GM19438 (cell line): ENCODE results near the gene LPP.

Experiments
- ATAC-seq: cut with Tn5 transposase; IDR thresholded peaks from one replicate; pipeline ENCODE4 v1.9.1; 2021; ENCODE audit warnings: low read depth; ENCODE audit not compliant: unreplicated experiment

LPP gene

GRCh38 chr3:188242436-188243123 is 88.6 kb downstream of the LPP start:
- no peak for ATAC-seq

GRCh38 chr3:188243124-188243795 is 89.3 kb downstream of the LPP start:
- ATAC-seq = no peak

DNA sequence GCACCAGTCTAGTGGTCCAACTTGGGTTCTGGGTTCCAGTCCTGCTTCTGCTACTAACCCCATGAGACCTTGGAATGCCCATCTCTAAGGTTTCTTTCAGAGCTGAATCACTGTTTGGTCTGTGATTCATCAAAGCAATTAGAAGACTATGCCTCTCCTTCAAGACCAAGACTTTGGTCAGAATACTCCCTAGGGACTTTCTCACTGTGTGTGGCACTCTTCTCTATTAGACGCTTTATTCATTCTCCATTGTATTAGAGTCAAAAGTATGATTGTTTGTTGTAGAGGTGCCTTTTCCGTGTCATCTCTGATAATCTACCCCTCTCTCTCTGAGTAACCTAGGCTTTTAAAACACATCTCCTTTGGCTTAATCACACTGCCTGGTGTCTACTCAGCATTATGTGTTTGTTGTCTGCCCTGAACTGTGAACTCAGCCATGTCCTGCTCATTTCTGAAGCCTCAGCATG is 90.5 kb downstream of the LPP start:
- ATAC-seq = no peak

DNA sequence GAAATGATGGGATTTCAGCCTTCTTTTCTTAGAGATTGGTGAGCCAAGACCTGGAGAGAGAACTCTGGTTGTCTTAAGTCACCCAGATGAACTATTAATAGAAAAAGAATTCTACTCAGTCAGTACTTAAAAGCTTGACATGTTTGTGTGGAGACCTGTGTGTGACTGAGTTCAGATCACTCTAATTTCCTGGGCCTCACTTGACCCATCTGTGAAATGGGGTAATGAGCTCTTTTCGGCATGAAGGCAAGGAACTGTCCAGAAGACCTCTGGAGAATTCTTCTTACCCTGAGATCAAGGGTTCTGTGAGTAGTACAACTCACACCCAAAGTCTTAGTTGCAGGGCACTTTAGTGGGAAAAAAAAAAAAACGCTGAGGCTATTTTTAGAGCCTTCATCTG is 92.9 kb downstream of the LPP start:
- no peak for ATAC-seq

DNA sequence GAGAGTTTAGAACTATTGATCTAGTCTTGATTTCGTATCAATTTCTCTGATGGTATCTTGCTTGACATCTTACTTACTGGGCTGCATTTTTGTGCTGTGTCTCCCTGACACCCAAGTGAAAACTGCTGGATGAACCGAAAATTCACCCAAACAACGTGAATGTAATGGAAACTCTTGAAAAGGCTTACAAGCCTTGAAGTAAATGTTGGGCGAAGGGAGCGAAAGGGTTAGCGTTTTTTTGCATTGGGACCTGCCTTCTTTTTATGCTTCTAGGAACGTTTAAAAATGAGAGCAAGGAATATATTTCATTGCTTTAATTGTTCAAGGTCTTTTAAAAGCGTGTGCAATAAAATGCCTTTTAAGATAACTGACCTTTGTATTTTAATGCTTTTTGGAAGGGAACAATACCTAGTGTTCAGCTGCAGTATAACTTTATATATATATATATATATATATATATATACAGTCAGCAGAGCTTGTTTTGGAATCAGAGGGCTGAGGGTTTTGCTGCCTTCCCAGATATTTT is 94.1 kb downstream of the LPP start:
- no peak for ATAC-seq

- ATAC-seq = no peak
Measured at GRCh38 chr3:188253123-188253793, 99.3 kb downstream of the LPP start.

DNA sequence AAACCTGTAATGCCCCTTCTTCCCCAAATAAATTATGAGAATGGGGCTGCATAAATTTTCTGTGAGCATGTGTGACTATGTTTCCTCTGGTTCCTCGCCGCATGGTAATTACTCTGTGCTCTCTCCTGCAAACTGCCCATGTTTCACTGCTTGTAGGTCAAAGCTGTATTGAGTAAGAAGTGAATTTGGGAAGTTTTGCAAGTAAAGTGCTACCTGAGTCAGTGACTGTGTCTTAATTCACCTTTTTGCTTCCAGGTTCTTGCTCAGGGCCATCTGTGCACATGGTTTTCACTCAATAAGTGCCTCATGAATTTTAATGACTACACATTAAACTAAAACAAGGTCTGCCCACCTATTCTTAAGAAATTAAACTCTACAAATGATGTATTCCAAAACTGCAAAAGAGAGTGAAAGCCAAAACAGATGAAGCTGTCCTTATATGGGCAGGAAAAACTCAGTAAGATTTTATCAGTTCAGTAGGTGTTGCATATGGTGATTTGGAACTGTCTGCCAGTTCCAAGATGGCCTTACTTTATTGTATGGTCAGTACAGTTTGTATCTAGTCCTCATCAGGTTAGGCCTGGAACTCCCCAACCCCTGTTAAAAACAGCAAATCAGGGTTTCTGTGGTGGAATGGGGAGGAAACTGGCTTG is 100.0 kb downstream of the LPP start:
- ATAC-seq = no peak

- ATAC-seq = no peak
Measured at GRCh38 chr3:188254520-188255070, 100.6 kb downstream of the LPP start.

- ATAC-seq = no peak
Measured at GRCh38 chr3:188255190-188255589, 101.2 kb downstream of the LPP start.

DNA sequence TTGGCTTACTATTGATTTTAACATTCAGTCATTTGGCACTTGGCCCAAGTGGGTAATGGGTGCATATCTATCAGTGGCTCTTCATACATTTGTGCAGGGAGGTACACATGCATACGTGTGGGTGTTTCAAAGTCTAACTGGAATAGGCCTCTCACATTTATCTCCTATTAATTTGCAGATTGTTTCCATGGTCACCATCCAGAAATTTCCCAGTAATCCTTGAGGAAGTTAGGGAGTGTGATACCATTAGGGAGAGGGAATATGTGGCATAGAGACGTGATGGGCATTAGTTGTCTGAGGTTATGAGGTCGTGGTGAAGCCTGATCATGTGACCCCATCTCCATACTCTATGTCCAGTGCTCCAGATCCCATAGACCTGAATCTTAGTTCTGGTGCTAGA is 102.8 kb downstream of the LPP start:
- ATAC-seq = no peak

GRCh38 chr3:188257384-188258026 is 103.5 kb downstream of the LPP start:
- ATAC-seq = no peak

DNA sequence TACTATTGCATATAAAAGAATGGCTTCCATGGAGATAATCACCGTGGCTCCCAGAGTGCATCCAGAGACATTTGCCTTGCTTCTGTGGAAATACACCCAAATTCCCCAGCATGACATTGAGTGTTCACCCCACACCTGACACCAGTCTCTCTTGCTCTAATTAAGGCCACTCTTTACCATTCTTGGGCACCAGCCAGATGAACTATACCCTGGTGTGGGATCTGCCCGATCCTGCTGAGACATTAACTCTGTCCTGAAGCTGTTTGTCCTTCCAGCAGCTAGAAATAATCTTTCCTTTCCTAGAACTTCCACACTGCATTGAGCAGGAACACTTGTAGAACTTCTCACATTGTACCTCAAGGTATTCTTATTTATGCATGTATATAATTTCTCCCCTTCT is 105.2 kb downstream of the LPP start:
- ATAC-seq = no peak

- ATAC-seq = no peak
Measured at GRCh38 chr3:188259596-188259995, 105.6 kb downstream of the LPP start.

- no peak for ATAC-seq
Measured at GRCh38 chr3:188261011-188261410, 107.1 kb downstream of the LPP start.

GRCh38 chr3:188262488-188262887 is 108.5 kb downstream of the LPP start:
- ATAC-seq = no peak

GRCh38 chr3:188262913-188263683 is 109.1 kb downstream of the LPP start:
- ATAC-seq = no peak

DNA sequence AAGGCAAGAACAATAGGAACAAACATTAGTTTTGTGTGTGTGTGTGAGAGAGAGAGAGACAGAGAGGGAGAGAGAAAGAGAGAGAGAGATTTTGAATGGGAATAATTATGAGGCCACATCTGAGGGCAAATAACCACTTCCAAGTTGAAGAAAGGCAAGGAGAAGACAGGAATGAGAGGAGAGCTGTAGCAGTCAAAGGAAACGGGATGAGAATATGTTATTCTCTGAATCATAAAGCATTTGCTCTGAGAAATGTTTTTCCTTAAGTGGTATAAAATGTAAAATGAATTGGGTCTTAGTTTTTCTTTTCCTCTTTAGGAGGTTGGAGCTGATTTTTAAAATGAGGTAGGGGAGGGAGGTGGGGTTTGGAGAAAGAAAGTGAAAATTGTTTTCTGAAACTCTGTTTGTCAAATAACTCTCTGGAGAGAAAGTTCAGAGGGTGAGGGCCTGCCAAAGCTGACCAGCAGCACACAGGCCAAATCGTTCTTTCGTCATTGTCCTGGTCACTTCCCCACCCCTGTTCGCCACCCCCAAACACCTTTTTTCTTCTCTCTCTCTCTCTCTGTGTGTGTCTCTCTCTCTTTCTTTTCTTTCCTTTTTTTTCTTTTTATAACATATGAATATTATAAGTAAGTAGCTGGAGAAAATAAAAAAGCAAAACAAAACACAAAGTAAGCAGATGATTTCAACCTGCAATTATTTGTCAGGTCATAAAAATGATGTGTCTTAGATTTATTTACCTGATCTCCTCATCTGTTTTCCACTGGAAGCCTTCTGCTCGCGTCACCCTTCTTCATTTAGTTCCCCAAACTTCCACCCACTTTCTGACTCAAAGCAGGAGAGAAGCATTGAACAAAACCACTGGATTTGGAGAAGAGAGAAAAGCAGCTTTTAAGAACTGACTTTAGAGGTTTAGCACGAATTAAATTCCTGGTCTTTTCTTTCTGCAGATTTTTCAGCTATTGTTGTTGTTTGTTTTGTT is 110.6 kb downstream of the LPP start:
- ATAC-seq = no peak

DNA sequence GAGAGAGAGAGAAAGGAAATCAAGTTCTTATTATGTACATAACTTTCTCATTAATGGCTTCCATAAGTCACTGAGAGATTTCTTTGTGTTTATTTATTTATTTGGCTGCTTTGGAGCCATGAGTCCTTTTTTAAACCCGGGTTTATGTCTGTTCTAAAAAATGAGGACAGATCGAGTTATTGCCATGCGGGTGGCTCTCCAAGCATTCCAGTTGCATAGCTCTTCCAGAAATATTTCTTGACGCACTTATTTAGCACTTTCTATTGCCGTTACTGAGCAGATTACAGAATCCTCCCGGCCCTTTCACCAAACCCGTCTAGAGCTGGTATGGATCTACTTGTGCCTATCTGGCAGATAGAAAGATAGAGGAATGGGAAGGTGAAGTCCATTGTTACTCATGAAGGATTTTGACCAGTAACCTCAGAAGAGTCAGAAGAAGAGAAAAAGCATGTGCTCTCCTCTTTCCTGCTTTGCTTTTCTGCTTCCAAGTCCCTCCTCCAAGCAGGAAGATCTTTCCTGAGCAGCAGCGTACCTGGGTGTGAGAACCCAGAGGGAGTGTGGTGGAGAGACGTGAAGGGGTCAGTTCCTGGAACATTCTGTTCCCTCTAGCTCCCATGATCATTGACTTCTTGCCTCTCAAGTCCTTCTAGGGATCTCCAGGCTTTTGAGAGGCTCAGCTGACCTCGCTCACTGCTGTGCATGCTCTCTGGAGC is 112.8 kb downstream of the LPP start:
- no peak for ATAC-seq
